GM18870 (cell line): Measurements from ENCODE around the gene ALG14.
"Not testable (repeated sequence)": the region's sequence is repeated elsewhere in the genome, so short reads cannot be mapped to it uniquely, and the experiment has no call there.

Experiments
- ATAC-seq: cut with Tn5 transposase; IDR thresholded peaks from one replicate; pipeline ENCODE4 v1.9.1; 2021; ENCODE audit warnings: moderate library complexity; ENCODE audit not compliant: unreplicated experiment

The ALG14 gene

DNA sequence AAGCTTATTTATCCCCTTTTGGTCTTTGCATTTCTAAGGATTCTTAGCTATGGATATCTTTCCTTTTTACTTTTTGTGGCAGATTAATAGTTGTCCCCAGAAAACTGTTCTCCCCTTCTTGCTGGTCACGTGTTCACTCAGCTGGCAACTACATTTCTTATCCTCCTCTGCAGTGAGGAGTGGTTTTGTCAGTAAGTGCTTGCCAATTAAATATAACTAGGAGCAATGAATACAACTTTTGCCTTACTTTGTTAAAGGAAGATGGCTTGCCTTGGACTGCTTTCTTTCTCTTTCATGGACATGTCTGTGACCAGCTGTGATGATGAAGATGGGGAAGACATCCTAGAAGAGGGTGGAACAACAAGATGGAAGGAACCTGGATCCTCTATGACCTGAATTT lies 15.6 kb upstream of the ALG14 start:
- ATAC-seq = no peak

- ATAC-seq = peak; percentile 50
Observed at GRCh38 chr1:95086949-95087533, 14.3 kb upstream of the ALG14 start.

- no peak for ATAC-seq
Observed at GRCh38 chr1:95085376-95085775, 12.6 kb upstream of the ALG14 start.

GRCh38 chr1:95084317-95085176 lies 11.8 kb upstream of the ALG14 start:
- ATAC-seq = no peak

DNA sequence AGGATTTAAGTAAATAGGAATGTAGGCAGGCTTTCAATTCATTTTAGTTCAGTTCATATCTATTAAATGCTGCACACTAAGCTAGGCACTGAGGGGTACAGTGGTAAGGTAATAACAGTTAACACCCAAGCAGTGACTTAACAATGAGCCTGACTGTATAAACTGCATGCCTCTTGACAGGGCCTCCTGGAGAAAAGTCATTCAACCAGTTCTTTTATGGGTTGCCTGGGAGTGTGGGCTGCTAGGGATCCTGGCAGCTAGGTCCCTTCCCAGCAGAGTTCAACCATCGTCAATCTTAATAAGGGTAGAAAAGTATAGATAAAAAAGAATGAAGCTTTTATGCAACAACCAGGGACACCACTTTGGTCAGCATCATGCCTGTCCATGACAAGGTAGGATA lies 8.1 kb upstream of the ALG14 start:
- no peak for ATAC-seq

- no peak for ATAC-seq
Observed at GRCh38 chr1:95080446-95080845, 7.7 kb upstream of the ALG14 start.

- no peak for ATAC-seq
Observed at GRCh38 chr1:95076034-95076433, 3.3 kb upstream of the ALG14 start.

GRCh38 chr1:95073446-95073845 lies 695 bp upstream of the ALG14 start:
- peak; percentile 0 for ATAC-seq

DNA sequence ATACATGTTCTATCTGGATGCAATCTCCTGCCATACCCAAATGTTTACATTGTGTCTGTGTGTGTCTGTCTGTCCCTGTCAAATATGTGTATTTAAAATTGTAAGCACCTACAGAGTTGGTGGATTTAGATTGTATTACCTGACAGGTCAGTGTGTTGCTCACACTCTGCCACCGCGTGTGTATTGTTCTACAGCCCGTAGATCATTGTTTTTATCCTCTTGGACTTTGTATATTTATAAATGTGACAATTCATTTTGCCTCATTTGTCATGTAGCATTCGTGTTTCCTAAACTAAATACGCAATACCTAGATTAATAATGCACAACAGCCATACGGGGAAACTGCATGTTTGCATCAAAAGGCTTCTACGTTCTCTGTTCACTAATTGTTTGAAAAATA lies 634 bp downstream of the ALG14 start:
- ATAC-seq = no peak

- no peak for ATAC-seq
Observed at GRCh38 chr1:95071539-95071938, 1.2 kb downstream of the ALG14 start.

DNA sequence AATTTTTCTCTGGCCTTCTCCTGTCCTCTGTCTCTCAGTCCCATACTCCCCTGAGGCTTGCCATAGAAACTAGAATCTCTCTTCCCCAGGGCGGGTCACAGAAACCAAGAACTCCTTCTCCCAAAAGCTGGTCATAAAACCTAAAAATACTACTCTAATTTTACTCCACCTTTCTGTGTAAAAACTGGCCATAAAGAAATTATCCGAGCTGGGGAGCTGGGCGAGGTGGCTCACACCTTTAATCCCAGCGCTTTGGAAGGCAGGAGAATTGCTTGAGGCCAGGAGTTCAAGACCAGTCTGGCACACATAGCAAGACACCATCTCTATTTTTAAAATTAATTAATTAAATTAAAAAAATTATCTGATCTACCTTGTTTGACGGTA lies 3.0 kb downstream of the ALG14 start:
- no peak for ATAC-seq

- no peak for ATAC-seq
Observed at GRCh38 chr1:95068956-95069709, 3.6 kb downstream of the ALG14 start.

GRCh38 chr1:95067568-95067967 lies 5.2 kb downstream of the ALG14 start:
- ATAC-seq = no peak

DNA sequence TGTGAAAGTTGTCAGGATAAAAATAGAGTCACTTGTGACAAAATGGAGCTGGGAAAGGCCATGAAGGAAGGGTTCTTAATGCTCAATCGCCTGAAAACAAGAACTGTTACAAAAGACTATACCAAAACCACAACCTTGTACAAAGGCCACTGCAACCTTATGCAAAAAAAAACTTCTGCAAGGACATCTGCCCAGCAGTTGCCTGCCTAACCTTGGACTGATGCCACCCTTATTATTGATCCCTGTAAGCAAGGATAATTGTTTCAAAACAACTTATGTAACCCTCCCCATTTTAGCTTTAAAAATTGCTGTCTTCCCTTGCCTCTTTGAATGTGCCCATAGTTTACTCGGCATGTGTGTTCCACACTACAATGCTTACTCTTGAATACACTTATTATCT lies 5.7 kb downstream of the ALG14 start:
- no peak for ATAC-seq

- ATAC-seq = no peak
Observed at GRCh38 chr1:95061445-95062006, 11.2 kb downstream of the ALG14 start.

- no peak for ATAC-seq
Observed at GRCh38 chr1:95058974-95059373, 13.8 kb downstream of the ALG14 start.

- ATAC-seq = no peak
Observed at GRCh38 chr1:95057351-95057750, 15.4 kb downstream of the ALG14 start.

- ATAC-seq = no peak
Observed at GRCh38 chr1:95049935-95050334, 22.8 kb downstream of the ALG14 start.

GRCh38 chr1:95048317-95048716 lies 24.4 kb downstream of the ALG14 start:
- ATAC-seq = no peak

DNA sequence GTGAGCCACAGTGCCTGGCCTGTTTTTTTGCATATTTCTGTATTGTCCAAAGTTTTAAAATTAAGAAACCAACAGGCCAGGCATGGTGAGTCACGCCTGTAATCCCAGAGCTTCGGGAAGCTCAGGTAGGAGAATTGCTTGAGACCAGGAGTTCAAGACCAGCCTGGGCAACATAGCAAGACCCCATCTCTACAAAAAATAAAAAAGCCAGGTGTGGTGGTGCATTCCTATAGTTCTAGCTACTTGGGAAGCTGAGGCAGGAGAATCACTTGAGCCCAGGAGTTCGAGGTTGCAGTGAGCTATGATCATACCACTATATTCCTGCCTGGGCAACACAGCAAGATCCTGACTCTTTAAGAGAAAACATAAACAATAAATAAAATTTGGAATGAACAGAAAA lies 25.1 kb downstream of the ALG14 start:
- ATAC-seq = not testable (repeated sequence)

GRCh38 chr1:95046359-95046758 lies 26.4 kb downstream of the ALG14 start:
- no peak for ATAC-seq
